Activated CD4-positive, alpha-beta T cell treated with anti-CD3 and anti-CD28 coated beads, Interleukin-2, amount 50 U/mL, for 48 hours (primary cell): ENCODE measurements around the gene ADPRH.

Source experiments
- DNase-seq, 2 experiments: peaks; one replicate each; pipeline ENCODE4 v3.0.0-alpha.2; 2020

The ADPRH gene

DNA sequence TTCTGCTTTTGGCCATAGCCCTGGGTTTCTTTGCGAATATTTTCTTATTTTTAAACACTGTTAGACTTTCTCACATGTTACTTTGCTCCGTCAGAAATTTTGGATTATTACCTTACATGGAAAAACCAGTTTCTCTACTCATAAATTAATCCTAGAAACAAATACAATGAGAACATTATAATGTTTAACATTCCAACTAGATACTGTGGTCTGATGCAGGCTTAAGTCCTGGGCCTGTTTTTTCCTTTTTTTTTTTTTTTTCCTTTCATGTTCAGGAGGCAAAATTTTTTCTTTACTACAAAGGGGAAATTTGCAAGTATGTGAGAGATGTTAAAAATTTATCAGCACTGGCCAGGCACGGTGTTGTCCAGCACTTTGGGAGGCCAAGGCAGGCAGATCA lies 52.2 kb downstream of the ADPRH start:
- no peak for DNase-seq

DNA sequence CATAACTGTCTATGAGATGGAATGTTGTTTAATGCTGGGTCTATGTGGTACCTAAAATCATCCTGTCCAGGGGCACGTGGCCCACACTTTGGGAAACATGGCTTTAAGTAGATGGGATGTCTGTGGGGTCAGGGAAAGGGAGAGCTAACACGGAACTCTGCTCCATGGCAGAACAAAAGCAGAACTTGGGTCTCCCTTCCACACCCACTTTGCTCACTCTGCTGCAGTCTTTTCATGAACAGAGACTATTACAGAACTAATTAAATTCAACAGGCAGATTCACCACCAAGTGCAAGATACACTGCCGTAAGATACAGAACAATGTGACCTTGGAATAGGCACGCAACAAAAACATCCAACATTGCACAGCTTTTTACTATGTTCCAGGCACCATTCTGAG lies 52.9 kb downstream of the ADPRH start:
- DNase-seq: no peak

- DNase-seq: no peak
These were observed 53.5 kb downstream of the ADPRH start for GRCh38 chr3:119632829-119633228.

- DNase-seq: no peak
These were observed 56.4 kb downstream of the ADPRH start for GRCh38 chr3:119635719-119636118.

GRCh38 chr3:119636249-119636648 lies 57.0 kb downstream of the ADPRH start:
- no peak for DNase-seq

DNA sequence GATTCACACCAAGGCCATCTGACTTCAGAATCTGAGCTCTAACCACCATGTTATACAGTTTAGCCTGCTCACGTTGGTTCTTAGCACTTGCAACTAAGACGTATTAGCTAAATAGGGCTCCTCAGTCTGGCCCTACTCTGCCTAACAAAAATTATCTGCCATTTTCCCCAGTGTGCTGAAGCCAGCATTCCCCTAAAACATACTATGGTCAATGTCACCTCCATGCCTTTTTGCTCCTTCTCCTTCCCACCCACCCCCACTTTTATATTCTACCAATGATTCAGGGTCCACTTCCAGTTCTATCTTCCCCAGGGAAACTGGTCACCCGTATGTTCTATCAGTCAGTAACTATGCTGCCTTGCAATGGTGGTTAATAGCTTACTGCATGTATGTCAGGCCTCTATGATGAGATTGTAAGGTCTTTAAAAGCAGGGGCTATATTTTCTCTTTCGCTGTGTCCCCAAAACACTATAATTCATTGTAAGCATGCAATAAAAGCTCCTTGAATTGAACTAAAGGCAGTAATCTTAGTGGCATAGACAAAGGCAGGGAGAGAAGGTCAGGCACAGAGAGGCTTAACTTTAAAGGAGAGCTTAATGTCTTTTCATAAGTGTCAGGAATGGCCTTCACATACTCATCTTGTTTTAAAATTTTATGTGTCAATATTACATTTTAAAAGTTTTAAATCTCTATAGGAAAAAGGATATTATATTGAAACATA lies 57.8 kb downstream of the ADPRH start:
- DNase-seq: no peak

- DNase-seq: no peak
These were observed 58.6 kb downstream of the ADPRH start for GRCh38 chr3:119637679-119638477.
